HepG2 (cell line): Measurements from ENCODE around the gene ADCY10. TPM values are rescaled to one million over a fixed set of nuclear protein-coding genes. Genes with fewer than 3 reads are reported as not detected.

Source experiments
- ATAC-seq: fragments of 200-7000 bp; cut with Tn5 transposase; 3 replicates; pipeline ENCODE4 v1.9.1; 2020; ENCODE audit warnings: mild to moderate bottlenecking, moderate library complexity
- BruUV-seq: library from RNA; stranded (reverse); fragments of 400-500 nt; replicated peaks from 2 replicates; lab custom pipeline; 2021; lab: Mats Ljungman, UMichigan
- CTCF ChIA-PET: fragments of 300-600 bp; formaldehyde crosslinking; extraction: SDS; loops from one replicate; lab custom pipeline; 2021; ENCODE audit warnings: low total read pairs, inconsistent platforms, low intra/inter-chr PET ratio; lab: Yijun Ruan, JAX
- POLR2A ChIA-PET: fragments of 350-600 bp; sonication (Branson Sonifier 250); formaldehyde crosslinking; loops from one replicate; lab custom pipeline; 2020; ENCODE audit warnings: antibody characterized with exemption, inconsistent platforms; lab: Yijun Ruan, JAX
- DNase-seq: peaks from one replicate; pipeline ENCODE4 v3.0.0-alpha.2; 2015; ENCODE audit warnings: low spot score
- FAIRE-seq: peaks from 3 replicates; lab custom pipeline; 2011; peaks lifted over from hg19 to GRCh38; lab: Jason Lieb, UNC
- H2AFZ ChIP-seq: one replicate; pipeline ENCODE4 v1.6.1; 2011; ENCODE audit warnings: low read length, inconsistent platforms
- H3K27ac ChIP-seq: fragments of 300-600 bp; 3 replicates; pipeline ENCODE4 v1.8.0; 2011; ENCODE audit warnings: mixed run types, mild to moderate bottlenecking, mixed read lengths, low read length, inconsistent platforms; ENCODE audit not compliant: insufficient read depth; ENCODE audit errors: extremely low read length
- H3K27me3 ChIP-seq, 2 experiments: fragments of 200-600 bp in 1 of 2; 2 replicates in 1 of 2; 3 replicates in 1 of 2; pipeline versions ENCODE4 v1.6.0 to v1.8.0; 2011; ENCODE audit warnings: low read length in 2 of 2, mild to moderate bottlenecking in 2 of 2, moderate library complexity in 2 of 2, inconsistent platforms in 1 of 2; ENCODE audit not compliant: insufficient read depth in 2 of 2, control insufficient read depth in 1 of 2
- H3K36me3 ChIP-seq, 2 experiments: fragments of 200-600 bp in 1 of 2; replicated peaks in 1 of 2; 2 replicates in 1 of 2; 3 replicates in 1 of 2; pipeline versions ENCODE4 v1.5.1 to v1.8.0; 2011; ENCODE audit warnings: low read length in 2 of 2, inconsistent platforms in 1 of 2; ENCODE audit not compliant: insufficient read depth in 2 of 2, control insufficient read depth in 1 of 2
- H3K4me1 ChIP-seq: 2 replicates; pipeline ENCODE4 v1.5.1; 2012; ENCODE audit warnings: low read length, inconsistent platforms; ENCODE audit not compliant: insufficient read depth
- H3K4me2 ChIP-seq: 2 replicates; pipeline ENCODE4 v1.6.0; 2011; ENCODE audit warnings: low read depth, low read length, inconsistent platforms
- H3K4me3 ChIP-seq, 3 experiments: fragments of 200-600 bp in 1 of 3; sonication (generic), shearing (Covaris generic) in 1 of 3; replicated peaks in 1 of 3; 2 replicates each; pipeline ENCODE4 v1.5.1; 2011 to 2016; ENCODE audit warnings: low read length in 3 of 3, inconsistent platforms in 2 of 3, low read depth in 2 of 3, mild to moderate bottlenecking in 2 of 3, control low read depth in 1 of 3, mixed read lengths in 1 of 3; ENCODE audit not compliant: insufficient read depth in 1 of 3
- H3K79me2 ChIP-seq: one replicate; pipeline ENCODE4 v1.6.1; 2011; ENCODE audit warnings: low read length, inconsistent platforms; ENCODE audit not compliant: insufficient read depth
- H3K9ac ChIP-seq: 2 replicates; pipeline ENCODE4 v1.6.0; 2011; ENCODE audit warnings: mild to moderate bottlenecking, low read depth, low read length, inconsistent platforms; ENCODE audit not compliant: insufficient read depth
- H3K9me3 ChIP-seq: 2 replicates; pipeline ENCODE4 v1.5.1; 2012; ENCODE audit warnings: mild to moderate bottlenecking, low read length
- H4K20me1 ChIP-seq: 2 replicates; pipeline ENCODE4 v1.6.0; 2011; ENCODE audit warnings: inconsistent platforms, mild to moderate bottlenecking, low read length, moderate library complexity; ENCODE audit not compliant: insufficient read depth
- ELF3 ChIP-seq: IDR thresholded peaks from 2 replicates; pipeline ENCODE4 v1.6.1; 2016; ENCODE audit warnings: missing genetic modification reagents, missing compliant biosample characterization
- ERF ChIP-seq: IDR thresholded peaks from 2 replicates; pipeline ENCODE4 v1.6.1; 2018; ENCODE audit warnings: missing biosample characterization, missing genetic modification reagents
- KMT2B ChIP-seq: IDR thresholded peaks from 2 replicates; pipeline ENCODE4 v1.6.1; 2016; ENCODE audit warnings: missing genetic modification reagents, missing compliant biosample characterization
- PHF20 ChIP-seq: sonication (generic); formaldehyde crosslinking; IDR thresholded peaks from 2 replicates; pipeline ENCODE4 v1.5.0; 2020; ENCODE audit warnings: mild to moderate bottlenecking, missing genetic modification reagents
- RBAK ChIP-seq: sonication (generic); formaldehyde crosslinking; IDR thresholded peaks from 2 replicates; pipeline ENCODE4 v1.5.1; 2020; ENCODE audit warnings: mild to moderate bottlenecking, missing genetic modification reagents
- TGIF2 ChIP-seq: IDR thresholded peaks from 2 replicates; pipeline ENCODE4 v1.6.1; 2016; ENCODE audit warnings: control low read depth, missing compliant biosample characterization
- ZBTB1 ChIP-seq: sonication (generic); formaldehyde crosslinking; IDR thresholded peaks from 2 replicates; pipeline ENCODE4 v1.4.0; 2020; ENCODE audit warnings: missing genetic modification reagents, borderline replicate concordance
- ZNF205 ChIP-seq: IDR thresholded peaks from 2 replicates; pipeline ENCODE4 v1.6.1; 2018; ENCODE audit warnings: missing biosample characterization, missing genetic modification reagents
- ZNF441 ChIP-seq: sonication (generic); formaldehyde crosslinking; IDR thresholded peaks from 2 replicates; pipeline ENCODE4 v1.7.0; 2021; ENCODE audit warnings: missing genetic modification reagents, borderline replicate concordance
- ZNF564 ChIP-seq: sonication (generic); formaldehyde crosslinking; IDR thresholded peaks from 2 replicates; pipeline ENCODE4 v1.8.1; 2023; ENCODE audit warnings: mild to moderate bottlenecking, missing genetic modification reagents
- ZNF607 ChIP-seq: sonication (generic); formaldehyde crosslinking; IDR thresholded peaks from 2 replicates; pipeline ENCODE4 v1.5.1; 2020; ENCODE audit warnings: missing genetic modification reagents, mild to moderate bottlenecking, borderline replicate concordance
- ZNF775 ChIP-seq: sonication (generic); formaldehyde crosslinking; IDR thresholded peaks from 2 replicates; pipeline ENCODE4 v1.4.0; 2020; ENCODE audit warnings: missing genetic modification reagents, mild to moderate bottlenecking, moderate library complexity, borderline replicate concordance
- WGBS: methylation state at CpG from one replicate; pipeline ENCODE4 v1.1.6; 2017; ENCODE audit warnings: low lambda C conversion rate; 5-methylcytosine and 5-hydroxymethylcytosine counted together
- in situ Hi-C: cut with HindIII; loops from 2 replicates; pipeline ENCODE4 v1.10.0; 2017; ENCODE audit warnings: low pct_unique_long_range_greater_than_20kb; ENCODE audit not compliant: extremely low pct_ligation_motif_present
- intact Hi-C: fragments of 100-400 bp; cut with micrococcal nuclease; formaldehyde crosslinking; loops from one replicate; pipeline ENCODE4 v1.10.0; 2022; ENCODE audit not compliant: unreplicated experiment
- polyA plus RNA-seq, 8 experiments: library from polyadenylated mRNA; depleted of rRNA in 3 of 8; stranded (reverse) in 7 of 8; unstranded in 1 of 8; fragments of >200 nt; fragmentation: Illumina TruSeq in 4 of 8; extraction: Trizol in 4 of 8; gene quantifications; 2 replicates each; pipeline versions ENCODE4 v1.2.1 to v1.2.3, GENCODE V29; 2011 to 2016; ENCODE audit warnings: low read depth in 4 of 8, missing spikeins in 1 of 8, mixed read lengths in 1 of 8; ENCODE audit not compliant: insufficient read depth in 1 of 8
- total RNA-seq, 5 experiments: library from RNA; depleted of rRNA; stranded (reverse); fragments of >200 nt; fragmentation: Illumina TruSeq; extraction: Trizol; gene quantifications; 2 replicates each; pipeline ENCODE4 v1.2.3, GENCODE V29; 2016; ENCODE audit warnings: low read depth in 1 of 5
- TF ChIP-seq, protein P1 (sequence below): sonication (generic); formaldehyde crosslinking; IDR thresholded peaks from 2 replicates; pipeline ENCODE4 v1.8.0; 2022; ENCODE audit warnings: mild to moderate bottlenecking, missing genetic modification reagents, borderline replicate concordance
- TF ChIP-seq, protein P2 (sequence below): sonication (generic); formaldehyde crosslinking; IDR thresholded peaks from 2 replicates; pipeline ENCODE4 v1.5.1; 2020; ENCODE audit warnings: mild to moderate bottlenecking, missing genetic modification reagents, moderate library complexity
- TF ChIP-seq, protein P3 (sequence below): sonication (generic); formaldehyde crosslinking; IDR thresholded peaks from 2 replicates; pipeline ENCODE4 v1.4.0; 2020; ENCODE audit warnings: missing genetic modification reagents

Gene ADCY10
- total and polyA plus RNA-seq, 2 of the 13 experiments (the other 11 are each of a cell fraction or from before 2014, with no cell fraction given): 0.02 to 0.03 TPM

DNA sequence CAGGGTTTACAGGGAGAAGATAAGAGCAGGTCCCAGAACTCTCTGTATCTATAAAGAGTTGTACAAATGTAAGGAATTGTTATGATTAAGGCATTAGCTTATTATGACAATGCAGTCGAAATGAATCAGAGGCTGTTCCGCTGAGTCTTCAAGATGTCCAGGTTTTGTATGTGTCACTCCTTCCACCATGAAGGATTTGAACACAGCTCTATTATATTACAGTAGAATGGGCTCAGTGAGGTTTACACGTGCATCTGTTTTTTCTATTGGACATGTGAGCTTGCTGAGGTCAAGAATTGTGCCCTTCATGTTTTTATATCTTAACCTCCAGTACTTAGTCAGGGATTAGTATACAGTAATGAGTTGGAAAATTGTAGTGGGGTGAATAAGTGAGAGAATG is 105.8 kb downstream of the ADCY10 start:
- Histone ChIP-seq H3K4me2 (no peak overlapping the region), H3K79me2 (no peaks in the 10 kb centered on the region), H3K4me3 (no peak overlapping the region), H3K9me3 (no peaks in the 10 kb centered on the region), H3K4me1 (peaks cover 22% of the 10 kb centered on the region), H3K27me3 (no peaks in the 10 kb centered on the region), H2AFZ (no peak overlapping the region), H3K27ac (no peak overlapping the region), H4K20me1 (no peaks in the 10 kb centered on the region), H3K36me3 (no peaks in the 10 kb centered on the region), H3K9ac (no peak overlapping the region)
- BruUV-seq: no TSS peak
- no peak for FAIRE-seq
- intact Hi-C loops (loop anchor here (10.0 kb wide), 1 partner anchor 127 kb away; the partner anchor contains the start of genes DCAF6 and MPC2), in situ Hi-C loops (loop anchor here (5.0 kb wide), 1 partner anchor 86 kb away; the partner anchor contains the start of gene MPZL1)
- WGBS: 55% methylated on average over 3 of the region's 3 CpGs
- ChIA-PET POLR2A (no interaction called here), CTCF (no interaction called here)
- ATAC-seq: no peak
- DNase-seq: no peak
- TF ChIP-seq, protein P1, sequence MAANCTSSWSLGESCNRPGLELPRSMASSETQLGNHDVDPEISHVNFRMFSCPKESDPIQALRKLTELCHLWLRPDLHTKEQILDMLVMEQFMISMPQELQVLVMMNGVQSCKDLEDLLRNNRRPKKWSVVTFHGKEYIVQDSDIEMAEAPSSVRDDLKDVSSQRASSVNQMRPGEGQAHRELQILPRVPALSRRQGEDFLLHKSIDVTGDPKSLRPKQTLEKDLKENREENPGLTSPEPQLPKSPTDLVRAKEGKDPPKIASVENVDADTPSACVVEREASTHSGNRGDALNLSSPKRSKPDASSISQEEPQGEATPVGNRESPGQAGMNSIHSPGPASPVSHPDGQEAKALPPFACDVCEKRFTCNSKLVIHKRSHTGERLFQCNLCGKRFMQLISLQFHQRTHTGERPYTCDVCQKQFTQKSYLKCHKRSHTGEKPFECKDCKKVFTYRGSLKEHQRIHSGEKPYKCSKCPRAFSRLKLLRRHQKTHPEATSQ (CRISPR knock-in tag): no peak
- TF ChIP-seq ZNF564 (CRISPR knock-in tag) (no peak), KMT2B (CRISPR knock-in tag) (no peak), PHF20 (CRISPR knock-in tag) (no peak), ZNF441 (no peak), RBAK (CRISPR knock-in tag) (no peak), ELF3 (CRISPR knock-in tag) (no peak), TGIF2 (CRISPR knock-in tag) (no peak), ZNF607 (CRISPR knock-in tag) (no peak), ZNF205 (CRISPR knock-in tag) (no peak), ZBTB1 (no peak), ERF (CRISPR knock-in tag) (no peak), ZNF775 (CRISPR knock-in tag) (no peak)
- TF ChIP-seq, protein P2, sequence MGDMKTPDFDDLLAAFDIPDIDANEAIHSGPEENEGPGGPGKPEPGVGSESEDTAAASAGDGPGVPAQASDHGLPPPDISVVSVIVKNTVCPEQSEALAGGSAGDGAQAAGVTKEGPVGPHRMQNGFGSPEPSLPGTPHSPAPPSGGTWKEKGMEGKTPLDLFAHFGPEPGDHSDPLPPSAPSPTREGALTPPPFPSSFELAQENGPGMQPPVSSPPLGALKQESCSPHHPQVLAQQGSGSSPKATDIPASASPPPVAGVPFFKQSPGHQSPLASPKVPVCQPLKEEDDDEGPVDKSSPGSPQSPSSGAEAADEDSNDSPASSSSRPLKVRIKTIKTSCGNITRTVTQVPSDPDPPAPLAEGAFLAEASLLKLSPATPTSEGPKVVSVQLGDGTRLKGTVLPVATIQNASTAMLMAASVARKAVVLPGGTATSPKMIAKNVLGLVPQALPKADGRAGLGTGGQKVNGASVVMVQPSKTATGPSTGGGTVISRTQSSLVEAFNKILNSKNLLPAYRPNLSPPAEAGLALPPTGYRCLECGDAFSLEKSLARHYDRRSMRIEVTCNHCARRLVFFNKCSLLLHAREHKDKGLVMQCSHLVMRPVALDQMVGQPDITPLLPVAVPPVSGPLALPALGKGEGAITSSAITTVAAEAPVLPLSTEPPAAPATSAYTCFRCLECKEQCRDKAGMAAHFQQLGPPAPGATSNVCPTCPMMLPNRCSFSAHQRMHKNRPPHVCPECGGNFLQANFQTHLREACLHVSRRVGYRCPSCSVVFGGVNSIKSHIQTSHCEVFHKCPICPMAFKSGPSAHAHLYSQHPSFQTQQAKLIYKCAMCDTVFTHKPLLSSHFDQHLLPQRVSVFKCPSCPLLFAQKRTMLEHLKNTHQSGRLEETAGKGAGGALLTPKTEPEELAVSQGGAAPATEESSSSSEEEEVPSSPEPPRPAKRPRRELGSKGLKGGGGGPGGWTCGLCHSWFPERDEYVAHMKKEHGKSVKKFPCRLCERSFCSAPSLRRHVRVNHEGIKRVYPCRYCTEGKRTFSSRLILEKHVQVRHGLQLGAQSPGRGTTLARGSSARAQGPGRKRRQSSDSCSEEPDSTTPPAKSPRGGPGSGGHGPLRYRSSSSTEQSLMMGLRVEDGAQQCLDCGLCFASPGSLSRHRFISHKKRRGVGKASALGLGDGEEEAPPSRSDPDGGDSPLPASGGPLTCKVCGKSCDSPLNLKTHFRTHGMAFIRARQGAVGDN: no peak
- TF ChIP-seq, protein P3, sequence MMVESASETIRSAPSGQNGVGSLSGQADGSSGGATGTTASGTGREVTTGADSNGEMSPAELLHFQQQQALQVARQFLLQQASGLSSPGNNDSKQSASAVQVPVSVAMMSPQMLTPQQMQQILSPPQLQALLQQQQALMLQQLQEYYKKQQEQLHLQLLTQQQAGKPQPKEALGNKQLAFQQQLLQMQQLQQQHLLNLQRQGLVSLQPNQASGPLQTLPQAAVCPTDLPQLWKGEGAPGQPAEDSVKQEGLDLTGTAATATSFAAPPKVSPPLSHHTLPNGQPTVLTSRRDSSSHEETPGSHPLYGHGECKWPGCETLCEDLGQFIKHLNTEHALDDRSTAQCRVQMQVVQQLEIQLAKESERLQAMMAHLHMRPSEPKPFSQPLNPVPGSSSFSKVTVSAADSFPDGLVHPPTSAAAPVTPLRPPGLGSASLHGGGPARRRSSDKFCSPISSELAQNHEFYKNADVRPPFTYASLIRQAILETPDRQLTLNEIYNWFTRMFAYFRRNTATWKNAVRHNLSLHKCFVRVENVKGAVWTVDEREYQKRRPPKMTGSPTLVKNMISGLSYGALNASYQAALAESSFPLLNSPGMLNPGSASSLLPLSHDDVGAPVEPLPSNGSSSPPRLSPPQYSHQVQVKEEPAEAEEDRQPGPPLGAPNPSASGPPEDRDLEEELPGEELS: no peak
